HepG2 (cell line): ENCODE data around the gene LASP1. TPM values are rescaled to one million over a fixed set of nuclear protein-coding genes. Genes with fewer than 3 reads are reported as not detected.

Source experiments
- ATRX ChIP-seq: sonication (generic); formaldehyde crosslinking; IDR thresholded peaks from 2 replicates; pipeline ENCODE4 v1.4.0; 2020; ENCODE audit warnings: missing genetic modification reagents, borderline replicate concordance
- HNF1A ChIP-seq, 2 experiments: sonication (generic) in 1 of 2; formaldehyde crosslinking in 1 of 2; IDR thresholded peaks; 2 replicates each; pipeline versions ENCODE4 v1.4.0 to v1.6.1; 2016 to 2020; ENCODE audit warnings: borderline replicate concordance in 1 of 2, low read depth in 1 of 2, mild to moderate bottlenecking in 1 of 2, missing genetic modification reagents in 1 of 2
- HNRNPUL1 ChIP-seq: fragments of 200-400 bp; formaldehyde crosslinking; IDR thresholded peaks from 2 replicates; pipeline ENCODE4 v1.6.1; 2017; ENCODE audit warnings: low read depth, mild to moderate bottlenecking, low read length, moderate library complexity
- IRF1 ChIP-seq: sonication (generic); formaldehyde crosslinking; IDR thresholded peaks from 2 replicates; pipeline ENCODE4 v1.4.0; 2020; ENCODE audit warnings: low read depth, mild to moderate bottlenecking, missing genetic modification reagents
- MATR3 ChIP-seq: sonication (generic); formaldehyde crosslinking; IDR thresholded peaks from 2 replicates; pipeline ENCODE4 v1.4.0; 2020; ENCODE audit warnings: missing genetic modification reagents
- SALL2 ChIP-seq: sonication (generic); formaldehyde crosslinking; IDR thresholded peaks from 2 replicates; pipeline ENCODE4 v1.8.1; 2023; ENCODE audit warnings: mild to moderate bottlenecking, missing genetic modification reagents, inconsistent platforms
- THAP9 ChIP-seq: sonication (generic); formaldehyde crosslinking; IDR thresholded peaks from 2 replicates; pipeline ENCODE4; 2020; ENCODE audit warnings: missing genetic modification reagents, mild to moderate bottlenecking, borderline replicate concordance
- USF2 ChIP-seq, 2 experiments: sonication (generic) in 1 of 2; formaldehyde crosslinking in 1 of 2; IDR thresholded peaks; 2 replicates each; pipeline versions ENCODE4 v1.5.1 to v1.6.1; 2011 to 2020; ENCODE audit warnings: borderline replicate concordance in 1 of 2, low read depth in 1 of 2, low read length in 1 of 2, mild to moderate bottlenecking in 1 of 2, missing genetic modification reagents in 1 of 2, moderate library complexity in 1 of 2
- ZFP82 ChIP-seq: sonication (generic); formaldehyde crosslinking; IDR thresholded peaks from 2 replicates; pipeline ENCODE4 v1.5.1; 2020; ENCODE audit warnings: mild to moderate bottlenecking, missing genetic modification reagents, borderline replicate concordance
- ZMAT5 ChIP-seq: sonication (generic); formaldehyde crosslinking; IDR thresholded peaks from 2 replicates; pipeline ENCODE4 v1.5.0; 2020; ENCODE audit warnings: mild to moderate bottlenecking, low read depth, missing genetic modification reagents, borderline replicate concordance
- ZNF136 ChIP-seq: sonication (generic); formaldehyde crosslinking; IDR thresholded peaks from 2 replicates; pipeline ENCODE4 v1.8.1; 2022; ENCODE audit warnings: low read depth, mild to moderate bottlenecking, moderate library complexity, missing genetic modification reagents
- ZNF20 ChIP-seq: sonication (generic); formaldehyde crosslinking; IDR thresholded peaks from 2 replicates; pipeline ENCODE4 v1.4.0; 2020; ENCODE audit warnings: mild to moderate bottlenecking, moderate library complexity, missing genetic modification reagents
- ZNF282 ChIP-seq: fragments of 450-650 bp; IDR thresholded peaks from 2 replicates; pipeline ENCODE4 v1.6.1; 2018; ENCODE audit not compliant: partially characterized antibody
- ZNF577 ChIP-seq: sonication (generic); formaldehyde crosslinking; IDR thresholded peaks from 2 replicates; pipeline ENCODE4 v1.4.0; 2020; ENCODE audit warnings: mild to moderate bottlenecking, low read depth, missing genetic modification reagents, borderline replicate concordance
- ZNF879 ChIP-seq: sonication (generic); formaldehyde crosslinking; IDR thresholded peaks from 2 replicates; pipeline ENCODE4 v1.8.1; 2023; ENCODE audit warnings: missing genetic modification reagents
- polyA plus RNA-seq, 8 experiments: library from polyadenylated mRNA; depleted of rRNA in 3 of 8; stranded (reverse) in 7 of 8; unstranded in 1 of 8; fragments of >200 nt; fragmentation: Illumina TruSeq in 4 of 8; extraction: Trizol in 4 of 8; gene quantifications; 2 replicates each; pipeline versions ENCODE4 v1.2.1 to v1.2.3, GENCODE V29; 2011 to 2016; ENCODE audit warnings: low read depth in 4 of 8, missing spikeins in 1 of 8, mixed read lengths in 1 of 8; ENCODE audit not compliant: insufficient read depth in 1 of 8
- total RNA-seq, 5 experiments: library from RNA; depleted of rRNA; stranded (reverse); fragments of >200 nt; fragmentation: Illumina TruSeq; extraction: Trizol; gene quantifications; 2 replicates each; pipeline ENCODE4 v1.2.3, GENCODE V29; 2016; ENCODE audit warnings: low read depth in 1 of 5

LASP1 gene
- total and polyA plus RNA-seq, 2 of the 13 experiments (the other 11 are each of a cell fraction or from before 2014, with no cell fraction given), result 70.1 to 97.0 TPM

- no peak for TF ChIP-seq ZNF136 (CRISPR knock-in tag)
- no peak for TF ChIP-seq THAP9 (CRISPR knock-in tag)
- TF ChIP-seq HNF1A (IDR thresholded peaks at IDR 0.05; ENCODE audit: low read depth), result no peak
- peak; percentile 59; the same call in 1 of the 2 replicates for TF ChIP-seq HNF1A (CRISPR knock-in tag; IDR thresholded peaks at IDR 0.05; ENCODE audit: borderline replicate concordance)
- no peak for TF ChIP-seq USF2 (IDR thresholded peaks at IDR 0.05; ENCODE audit: low read depth, low read length)
- TF ChIP-seq USF2 (CRISPR knock-in tag; IDR thresholded peaks at IDR 0.05; ENCODE audit: borderline replicate concordance), result no peak
- TF ChIP-seq MATR3 (CRISPR knock-in tag), result no peak
- no peak for TF ChIP-seq ZFP82 (CRISPR knock-in tag)
- TF ChIP-seq HNRNPUL1, result no peak
- no peak for TF ChIP-seq ZMAT5 (CRISPR knock-in tag)
- TF ChIP-seq ZNF577 (CRISPR knock-in tag), result no peak
- TF ChIP-seq IRF1 (CRISPR knock-in tag), result no peak
- no peak for TF ChIP-seq ZNF282
- no peak for TF ChIP-seq ZNF20
- no peak for TF ChIP-seq SALL2
- TF ChIP-seq ZNF879, result no peak
- no peak for TF ChIP-seq ATRX
Observed at GRCh38 chr17:38872671-38873385, 3.0 kb downstream of the LASP1 start (continued).
